Glomerular endothelial cell (primary cell): Measurements from ENCODE around the gene P2RY8. TPM values are rescaled to one million over a fixed set of nuclear protein-coding genes. Genes with fewer than 3 reads are reported as not detected.
"Not testable (repeated sequence)": the region's sequence is repeated elsewhere in the genome, so short reads cannot be mapped to it uniquely, and the experiment has no call there.

Experiments used
- DNase-seq: peaks from one replicate; pipeline ENCODE4 v3.0.0-alpha.2; 2011; ENCODE audit warnings: low read depth, low spot score; ENCODE audit errors: extremely low read depth
- total RNA-seq: library from RNA; depleted of rRNA; stranded (reverse); fragments of >200 nt; gene quantifications from 2 replicates; pipeline ENCODE4 v1.2.3, GENCODE V29; 2015

The P2RY8 gene
- total RNA-seq, 1 donor from 2014 or later: 0.23 TPM

DNA sequence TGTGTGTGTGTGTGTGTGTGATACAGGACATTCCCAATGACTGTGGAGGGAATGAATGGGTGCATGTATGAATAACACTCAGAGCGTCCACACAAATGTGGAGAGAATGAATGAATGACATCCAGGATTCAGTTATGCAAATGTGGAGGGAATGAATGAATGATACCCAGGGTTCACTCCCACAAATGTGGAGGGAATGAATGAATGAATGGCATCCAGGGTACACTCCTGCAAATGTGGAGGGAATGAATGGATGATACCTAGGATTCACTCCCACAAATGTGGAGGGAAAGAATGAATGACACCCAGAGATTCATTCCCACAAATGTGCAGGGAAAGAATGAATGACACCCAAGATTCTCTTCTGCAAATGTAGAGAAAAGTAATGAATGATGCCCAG lies 48.2 kb downstream of the P2RY8 start:
- no peak for DNase-seq

DNA sequence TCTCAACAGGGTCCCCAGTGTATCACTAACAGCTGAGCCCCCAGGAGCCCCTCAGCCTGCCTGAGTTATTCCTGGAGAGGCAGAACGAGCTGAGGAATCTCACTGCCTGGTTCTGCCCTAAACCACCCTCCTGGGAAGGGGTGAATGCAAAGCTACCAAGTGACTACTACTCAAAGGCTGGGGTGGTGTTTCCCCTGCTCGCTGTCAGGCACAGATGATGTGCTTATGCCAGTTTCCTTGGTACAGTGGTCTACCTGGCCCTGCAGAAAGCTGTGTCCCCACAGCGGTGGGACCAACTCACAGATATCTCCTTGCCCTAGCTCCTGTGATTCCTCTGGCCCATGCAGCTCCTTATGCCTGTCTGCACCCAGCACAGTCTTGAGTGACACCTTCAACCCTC lies 48.8 kb downstream of the P2RY8 start:
- no peak for DNase-seq

DNA sequence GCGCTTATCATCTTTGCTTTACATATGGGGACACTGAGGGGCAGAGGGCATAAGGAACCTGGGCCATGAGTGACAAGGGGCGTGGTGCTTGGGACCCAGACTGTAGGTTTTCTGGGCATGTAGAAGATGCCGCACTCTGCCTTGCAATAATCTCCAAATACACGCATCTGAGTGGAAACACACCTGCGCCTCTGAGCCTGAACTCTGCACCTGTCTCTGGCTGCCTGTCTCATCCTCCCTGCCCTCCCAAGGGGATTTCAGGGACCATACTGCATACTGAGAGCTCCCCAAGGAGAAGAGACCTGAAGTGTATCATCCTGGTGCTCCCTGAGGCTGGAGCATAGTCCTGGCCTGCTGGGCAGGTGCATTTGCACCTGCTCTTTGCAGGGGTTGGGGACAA lies 49.6 kb downstream of the P2RY8 start:
- DNase-seq: no peak

GRCh38 chrX:1486749-1487361 lies 50.1 kb downstream of the P2RY8 start:
- DNase-seq: no peak

- no peak for DNase-seq
Measured at GRCh38 chrX:1486177-1486576, 50.8 kb downstream of the P2RY8 start.

GRCh38 chrX:1485033-1485432 lies 52.0 kb downstream of the P2RY8 start:
- DNase-seq: no peak

- DNase-seq: no peak
Measured at GRCh38 chrX:1484638-1485019, 52.4 kb downstream of the P2RY8 start.

- no peak for DNase-seq
Measured at GRCh38 chrX:1483843-1484637, 52.9 kb downstream of the P2RY8 start.

DNA sequence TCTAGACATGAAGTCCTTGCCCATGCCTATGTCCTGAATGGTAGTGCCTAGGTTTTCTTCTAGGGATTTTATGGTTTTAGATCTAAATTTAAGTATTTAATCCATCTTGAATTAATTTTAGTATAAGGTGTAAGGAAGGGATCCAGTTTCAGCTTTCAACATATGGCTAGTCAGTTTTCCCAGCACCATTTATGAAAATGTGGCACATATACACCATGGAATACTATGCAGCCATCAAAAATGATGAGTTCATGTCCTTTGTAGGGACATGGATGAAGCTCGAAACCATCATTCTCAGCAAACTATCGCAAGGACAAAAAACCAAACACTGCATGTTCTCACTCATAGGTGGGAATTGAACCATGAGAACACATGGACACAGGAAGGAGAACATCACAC lies 54.5 kb downstream of the P2RY8 start:
- DNase-seq: not testable (repeated sequence)

DNA sequence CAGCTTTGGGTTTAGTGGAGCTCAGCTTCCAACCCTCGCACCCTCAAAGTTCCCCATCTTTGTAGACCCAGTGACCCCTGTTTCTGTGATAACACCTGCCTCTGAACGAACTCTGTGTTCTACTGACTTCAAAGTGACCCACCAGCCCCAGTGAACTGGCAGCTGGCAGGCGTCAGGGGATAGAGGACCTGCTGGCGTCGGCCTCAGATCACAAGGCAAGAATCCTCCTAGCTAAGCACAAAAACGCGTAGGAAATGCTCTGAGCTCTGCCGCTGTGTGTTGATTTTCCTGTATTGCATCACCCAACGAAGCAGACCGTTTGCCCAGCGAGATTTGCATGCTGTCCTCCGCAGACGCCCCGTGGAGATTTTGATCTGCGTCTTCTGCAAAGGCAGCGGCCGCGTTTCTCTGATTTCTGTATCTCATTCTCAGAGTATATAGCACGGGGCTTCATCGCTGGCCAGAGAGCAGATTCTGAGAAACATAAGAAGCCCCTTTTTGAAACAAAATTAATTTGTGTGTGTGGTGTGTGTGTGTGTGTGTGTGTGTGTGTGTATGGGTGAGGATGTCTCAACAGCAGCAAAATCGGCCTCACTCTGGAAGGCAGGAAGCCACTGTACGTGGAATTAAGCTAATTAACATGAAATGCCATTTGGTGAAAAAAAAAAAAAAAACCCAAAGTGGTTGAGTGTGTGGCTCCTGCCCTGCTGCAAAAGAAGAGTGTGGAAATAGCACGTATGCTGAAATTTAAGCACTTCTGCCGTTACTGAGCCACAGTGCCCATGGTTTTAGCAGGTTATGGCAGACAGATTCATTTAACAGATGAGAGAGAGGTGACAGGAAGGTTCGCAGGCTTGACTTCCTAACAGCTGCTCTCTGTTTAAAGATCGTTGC lies 55.1 kb downstream of the P2RY8 start:
- DNase-seq: no peak

- no peak for DNase-seq
Measured at GRCh38 chrX:1480082-1480785, 56.8 kb downstream of the P2RY8 start.

- no peak for DNase-seq
Measured at GRCh38 chrX:1477801-1478458, 59.1 kb downstream of the P2RY8 start.

GRCh38 chrX:1477229-1477628 lies 59.8 kb downstream of the P2RY8 start:
- DNase-seq: no peak

GRCh38 chrX:1476682-1477081 lies 60.3 kb downstream of the P2RY8 start:
- DNase-seq: no peak

GRCh38 chrX:1475881-1476280 lies 61.1 kb downstream of the P2RY8 start:
- DNase-seq: no peak

DNA sequence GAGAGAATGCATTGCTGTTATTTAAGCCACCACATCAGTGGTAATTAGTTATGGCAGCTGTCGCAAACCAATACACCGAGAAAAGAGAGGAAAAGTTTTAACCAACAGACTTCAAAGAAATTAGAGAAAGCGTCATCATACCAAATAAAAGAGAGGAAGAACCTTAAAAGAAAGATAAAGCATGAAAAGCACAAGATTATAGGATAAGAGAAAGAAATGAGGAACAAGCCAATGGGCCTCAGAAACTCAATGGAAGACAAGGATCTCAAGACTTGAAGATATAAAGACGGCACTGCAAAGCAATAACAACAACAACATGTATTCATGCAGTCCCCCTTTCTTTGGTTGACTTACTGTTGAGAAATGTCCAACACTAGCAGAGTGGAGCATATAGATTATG lies 61.5 kb downstream of the P2RY8 start:
- no peak for DNase-seq

GRCh38 chrX:1474593-1474992 lies 62.4 kb downstream of the P2RY8 start:
- not testable (repeated sequence) for DNase-seq

DNA sequence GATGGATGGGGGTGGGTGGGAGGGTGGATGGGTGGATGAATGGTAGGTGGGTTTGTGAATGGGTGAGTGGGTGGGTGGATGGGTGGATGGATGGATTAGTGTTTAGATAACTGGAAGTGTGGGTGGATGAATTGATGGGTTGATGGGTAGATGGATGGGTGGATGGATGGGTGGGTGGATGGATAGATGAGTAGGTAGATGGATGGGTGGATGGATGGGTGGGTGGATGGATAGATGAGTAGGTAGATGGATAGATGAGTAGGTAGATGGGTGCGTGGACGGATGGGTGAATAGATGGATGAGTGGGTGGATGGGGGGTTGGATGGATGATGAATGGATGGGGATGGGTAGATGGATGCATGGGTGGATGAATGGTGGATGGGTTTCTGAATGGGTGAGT lies 64.0 kb downstream of the P2RY8 start:
- DNase-seq: no peak

DNA sequence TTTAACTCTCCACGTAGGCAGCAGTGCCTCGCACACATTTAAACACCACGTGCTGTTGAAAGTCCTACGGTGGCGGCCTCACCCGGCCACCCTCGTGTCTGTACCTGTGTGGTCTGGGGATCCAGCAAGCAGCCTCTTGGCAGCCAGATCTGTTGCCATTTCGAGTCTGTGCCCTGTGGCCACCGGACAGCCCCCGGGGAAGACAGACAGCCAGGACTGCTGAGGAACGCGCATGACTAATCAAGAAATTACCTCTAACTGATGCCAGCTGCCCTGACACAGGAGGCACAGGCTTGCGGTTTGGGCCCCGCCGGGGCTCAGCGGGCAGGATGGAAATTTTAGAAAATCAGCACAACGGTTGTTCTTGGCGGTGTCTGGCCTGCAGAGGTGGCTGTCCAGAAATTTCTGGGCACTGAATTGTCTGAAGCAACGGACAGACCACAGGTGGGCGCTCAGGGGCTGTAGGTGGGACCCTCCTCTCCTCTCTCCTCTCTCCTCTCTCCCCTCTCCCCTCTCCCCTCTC lies 68.7 kb downstream of the P2RY8 start:
- no peak for DNase-seq

DNA sequence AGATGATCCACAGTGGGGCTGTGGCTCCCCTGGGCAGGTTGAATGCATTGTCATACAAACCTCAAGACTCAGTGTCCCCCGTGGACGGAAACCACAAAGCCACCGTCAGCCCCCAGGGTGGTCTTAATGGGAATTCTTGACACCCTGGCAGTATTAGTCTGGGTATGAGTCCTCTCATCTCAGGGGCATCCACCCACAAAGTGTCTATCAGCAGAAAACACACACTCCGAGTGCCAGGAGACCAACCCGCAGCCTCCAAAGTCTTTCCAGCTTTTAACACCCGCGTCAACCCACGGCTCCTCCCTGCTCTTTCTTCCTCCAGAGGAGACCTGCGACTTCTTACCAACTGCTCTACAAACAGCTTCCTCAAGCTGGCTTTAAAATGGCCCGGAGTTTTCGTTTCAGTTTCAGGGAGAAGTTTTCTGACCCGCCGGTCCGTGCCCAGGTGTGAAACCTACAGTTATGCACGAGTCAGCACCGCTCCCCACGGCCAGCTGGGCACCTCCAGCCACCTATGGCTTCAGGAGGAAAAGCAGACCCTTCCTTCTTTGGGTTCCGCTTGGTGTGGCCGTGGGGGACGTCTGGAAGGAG lies 69.9 kb downstream of the P2RY8 start:
- no peak for DNase-seq
